Muscle layer of duodenum (tissue), 2 donors: ENCODE measurements around the gene HADHB.

Source experiments
- H3K27ac ChIP-seq: one replicate; pipeline ENCODE4 v1.7.0; 2013; ENCODE audit warnings: mild to moderate bottlenecking, low read length
- H3K27me3 ChIP-seq: one replicate; pipeline ENCODE4 v1.7.0; 2013; ENCODE audit warnings: low read depth, mild to moderate bottlenecking, control low read depth, low read length
- H3K36me3 ChIP-seq, 2 donors: one replicate each; pipeline ENCODE4 v1.7.0; 2013; ENCODE audit warnings: low read length in 2 of 2, control low read depth in 1 of 2, mild to moderate bottlenecking in 1 of 2; ENCODE audit not compliant: insufficient read depth in 2 of 2, control insufficient read depth in 1 of 2
- H3K4me1 ChIP-seq, 2 donors: one replicate each; pipeline ENCODE4 v1.7.0; 2013; ENCODE audit warnings: low read length in 2 of 2, mild to moderate bottlenecking in 2 of 2, control low read depth in 1 of 2, moderate library complexity in 1 of 2; ENCODE audit not compliant: insufficient read depth in 2 of 2, control insufficient read depth in 1 of 2
- H3K4me3 ChIP-seq, 2 donors: one replicate each; pipeline ENCODE4 v1.7.0; 2013; ENCODE audit warnings: low read length in 2 of 2, low read depth in 1 of 2, mild to moderate bottlenecking in 1 of 2
- H3K9me3 ChIP-seq, 2 donors: one replicate each; pipeline ENCODE4 v1.7.0; 2013; ENCODE audit warnings: low read length in 2 of 2, control low read depth in 1 of 2, mild to moderate bottlenecking in 1 of 2; ENCODE audit not compliant: control insufficient read depth in 1 of 2
- donor health status: healthy.

HADHB gene

GRCh38 chr2:26244309-26245230 lies at the start of gene HADHB, which contains the start of gene HADHA:
Gene HADHB, plus strand, starts transcription at chr2:26244939. Its CDS starts 9,316 bp downstream, at chr2:26254255.
Gene HADHA, minus strand, starts transcription at chr2:26244632. Its CDS starts 36 bp downstream, at chr2:26244596.
- peaks cover 0 to 8% of the 10 kb centered on the region in 2 donors for H3K36me3 ChIP-seq
- H3K4me1 ChIP-seq, result peaks cover 5 to 46% of the 10 kb centered on the region in 2 donors
- H3K27me3 ChIP-seq, result no peaks in the 10 kb centered on the region
- H3K27ac ChIP-seq, result peak within 1 kb of the TSS; percentile 97
- peak within 1 kb of the TSS; percentile 93 to 100 for H3K4me3 ChIP-seq
- no peaks in the 10 kb centered on the region for H3K9me3 ChIP-seq

GRCh38 chr2:26195040-26195984 lies 49.4 kb upstream of the HADHB start:
- H3K27ac ChIP-seq, result no peak overlapping the region
- no peaks in the 10 kb centered on the region for H3K27me3 ChIP-seq
- no peaks in the 10 kb centered on the region for H3K9me3 ChIP-seq
- no peak overlapping the region for H3K4me3 ChIP-seq
- no peaks in the 10 kb centered on the region for H3K4me1 ChIP-seq
- H3K36me3 ChIP-seq, result peaks cover 70 to 88% of the 10 kb centered on the region in 2 donors

GRCh38 chr2:26196683-26197418 lies 47.9 kb upstream of the HADHB start:
- Histone ChIP-seq H3K4me1 (no peaks in the 10 kb centered on the region), H3K4me3 (no peak overlapping the region), H3K36me3 (peaks cover 65 to 87% of the 10 kb centered on the region in 2 donors), H3K27me3 (no peaks in the 10 kb centered on the region), H3K27ac (no peak overlapping the region), H3K9me3 (no peaks in the 10 kb centered on the region)

DNA sequence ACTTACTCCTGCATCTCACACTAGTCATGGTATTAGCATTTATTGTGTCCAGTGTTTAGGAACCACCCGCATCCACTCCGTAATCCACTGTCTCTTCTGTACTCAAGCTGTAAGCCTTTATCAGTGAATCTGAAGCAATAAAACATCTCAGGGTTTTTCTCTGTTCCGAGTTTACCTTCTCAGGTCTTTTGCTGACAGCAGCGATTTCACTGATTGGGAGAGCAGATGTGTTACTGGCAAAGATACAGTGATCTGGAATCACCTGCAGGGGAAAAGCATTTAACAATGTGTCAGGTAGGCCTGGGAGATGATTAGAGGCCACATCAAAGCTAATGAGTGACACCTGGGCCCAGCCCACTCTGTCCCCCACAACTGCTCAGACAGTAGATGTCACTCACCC lies 47.2 kb upstream of the HADHB start:
- no peaks in the 10 kb centered on the region for H3K4me1 ChIP-seq
- H3K36me3 ChIP-seq, result peaks cover 70 to 87% of the 10 kb centered on the region in 2 donors
- H3K9me3 ChIP-seq, result no peaks in the 10 kb centered on the region
- H3K4me3 ChIP-seq, result no peak overlapping the region
- no peaks in the 10 kb centered on the region for H3K27me3 ChIP-seq
- no peak overlapping the region for H3K27ac ChIP-seq

- Histone ChIP-seq H3K4me3 (no peak overlapping the region), H3K4me1 (no peaks in the 10 kb centered on the region), H3K9me3 (no peaks in the 10 kb centered on the region), H3K27me3 (no peaks in the 10 kb centered on the region), H3K36me3 (peaks cover 51 to 52% of the 10 kb centered on the region in 2 donors), H3K27ac (no peak overlapping the region)
Measured at GRCh38 chr2:26202981-26203490, 41.7 kb upstream of the HADHB start.

GRCh38 chr2:26203906-26204305 lies 40.8 kb upstream of the HADHB start:
- Histone ChIP-seq H3K9me3 (no peaks in the 10 kb centered on the region), H3K27me3 (no peaks in the 10 kb centered on the region), H3K4me1 (no peaks in the 10 kb centered on the region), H3K36me3 (peaks cover 57 to 58% of the 10 kb centered on the region in 2 donors), H3K4me3 (no peak overlapping the region), H3K27ac (no peak overlapping the region)

- no peaks in the 10 kb centered on the region for H3K27me3 ChIP-seq
- no peaks in the 10 kb centered on the region for H3K4me1 ChIP-seq
- H3K36me3 ChIP-seq, result peaks cover 85 to 86% of the 10 kb centered on the region in 2 donors
Measured at GRCh38 chr2:26212011-26212410, 32.7 kb upstream of the HADHB start.

GRCh38 chr2:26214759-26215158 lies 30.0 kb upstream of the HADHB start:
- peaks cover 64 to 77% of the 10 kb centered on the region in 2 donors for H3K36me3 ChIP-seq
- H3K27ac ChIP-seq, result no peak overlapping the region
- no peaks in the 10 kb centered on the region for H3K4me1 ChIP-seq
- H3K9me3 ChIP-seq, result no peaks in the 10 kb centered on the region
- no peak overlapping the region for H3K4me3 ChIP-seq
- no peaks in the 10 kb centered on the region for H3K27me3 ChIP-seq

More at GRCh38 chr2:26212011-26212410, 32.7 kb upstream of the HADHB start:
- H3K4me3 ChIP-seq, result no peak overlapping the region
- H3K27ac ChIP-seq, result no peak overlapping the region
- H3K9me3 ChIP-seq, result no peaks in the 10 kb centered on the region

GRCh38 chr2:26215833-26216232 lies 28.9 kb upstream of the HADHB start:
- Histone ChIP-seq H3K9me3 (no peaks in the 10 kb centered on the region), H3K27me3 (no peaks in the 10 kb centered on the region), H3K4me3 (no peak overlapping the region), H3K27ac (no peak overlapping the region), H3K36me3 (peaks cover 61 to 75% of the 10 kb centered on the region in 2 donors), H3K4me1 (no peaks in the 10 kb centered on the region)

DNA sequence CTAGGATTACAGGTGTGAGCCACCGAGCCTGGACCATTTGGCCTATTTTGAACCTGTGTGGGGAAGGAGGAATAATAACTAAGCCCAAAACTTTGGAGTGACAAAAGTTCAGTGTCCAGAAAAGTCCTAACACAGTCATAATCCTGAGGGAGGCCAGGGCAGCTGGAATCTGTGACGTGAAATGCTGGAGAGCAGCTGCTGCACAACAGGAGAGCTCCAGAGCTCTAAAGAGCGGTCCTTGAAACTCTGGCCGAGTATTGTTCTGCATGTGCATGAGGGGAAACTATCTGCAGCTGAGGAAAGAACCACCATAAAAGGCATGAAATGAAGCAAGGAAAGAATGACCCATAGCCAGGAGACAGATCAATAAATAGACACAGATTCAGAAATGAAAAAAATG lies 28.2 kb upstream of the HADHB start:
- H3K4me3 ChIP-seq, result no peak overlapping the region
- H3K27me3 ChIP-seq, result no peaks in the 10 kb centered on the region
- no peaks in the 10 kb centered on the region for H3K9me3 ChIP-seq
- H3K4me1 ChIP-seq, result no peaks in the 10 kb centered on the region
- peaks cover 59 to 69% of the 10 kb centered on the region in 2 donors for H3K36me3 ChIP-seq
- H3K27ac ChIP-seq, result no peak overlapping the region
